ENCODE results near the gene CACNA1B.
"Not testable (repeated sequence)": the region's sequence is repeated elsewhere in the genome, so short reads cannot be mapped to it uniquely, and the experiment has no call there.

Gene CACNA1B

DNA sequence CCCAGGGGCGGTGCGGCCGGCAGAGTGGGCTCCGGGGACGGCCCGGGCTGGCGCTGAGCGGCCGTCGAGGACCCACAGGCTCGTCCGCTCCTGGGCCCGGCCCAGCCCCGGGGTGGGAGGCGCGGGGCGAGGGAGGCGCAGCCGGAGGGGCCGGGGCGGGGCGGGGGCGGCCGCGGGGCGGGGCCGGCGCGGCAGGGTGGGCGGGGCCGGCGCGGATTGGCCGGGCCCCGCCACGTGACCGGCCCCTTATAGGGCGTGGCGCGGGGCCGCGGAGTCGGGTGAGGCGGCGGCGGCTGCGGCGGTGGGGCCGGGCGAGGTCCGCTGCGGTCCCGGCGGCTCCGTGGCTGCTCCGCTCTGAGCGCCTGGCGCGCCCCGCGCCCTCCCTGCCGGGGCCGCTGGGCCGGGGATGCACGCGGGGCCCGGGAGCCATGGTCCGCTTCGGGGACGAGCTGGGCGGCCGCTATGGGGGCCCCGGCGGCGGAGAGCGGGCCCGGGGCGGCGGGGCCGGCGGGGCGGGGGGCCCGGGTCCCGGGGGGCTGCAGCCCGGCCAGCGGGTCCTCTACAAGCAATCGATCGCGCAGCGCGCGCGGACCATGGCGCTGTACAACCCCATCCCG lies at the start of gene CACNA1B:
TSS of gene CACNA1B (plus strand) at position 277 of the 617 bp plus-strand sequence. CDS start at position 429, 152 bp downstream.
- DNase-seq, result not testable (repeated sequence)

DNA sequence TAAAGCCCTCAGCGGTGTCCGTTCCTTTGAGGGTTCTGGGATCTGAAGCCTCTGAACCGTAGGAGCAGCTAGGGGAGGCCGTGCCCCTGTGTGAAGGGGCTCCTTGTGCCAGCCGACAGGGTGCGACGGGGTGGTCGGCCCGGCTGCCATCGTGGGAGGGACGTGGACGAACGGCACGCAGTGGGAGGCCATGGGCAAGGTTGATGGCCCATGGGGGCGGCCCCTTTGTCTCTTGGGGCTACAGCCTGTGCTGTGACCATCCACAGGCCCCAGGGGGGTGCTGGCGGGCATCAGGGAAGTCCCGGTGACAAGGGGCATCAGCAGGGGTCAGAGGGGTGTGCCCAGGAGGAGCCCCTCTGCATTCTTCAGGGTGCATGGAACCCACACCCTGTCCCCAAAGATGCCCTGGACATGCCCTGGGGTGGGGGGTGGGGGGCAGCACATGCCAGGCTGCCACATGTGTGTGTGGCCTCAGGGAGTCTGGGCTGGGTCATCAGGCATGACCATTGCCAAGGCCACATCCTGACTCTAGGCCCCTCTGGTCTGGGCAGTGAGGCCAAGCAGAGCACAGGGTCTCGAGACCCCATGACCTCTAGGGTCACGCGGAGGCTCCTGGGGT lies 49.6 kb upstream of the CACNA1B start:
- no peak for DNase-seq

DNA sequence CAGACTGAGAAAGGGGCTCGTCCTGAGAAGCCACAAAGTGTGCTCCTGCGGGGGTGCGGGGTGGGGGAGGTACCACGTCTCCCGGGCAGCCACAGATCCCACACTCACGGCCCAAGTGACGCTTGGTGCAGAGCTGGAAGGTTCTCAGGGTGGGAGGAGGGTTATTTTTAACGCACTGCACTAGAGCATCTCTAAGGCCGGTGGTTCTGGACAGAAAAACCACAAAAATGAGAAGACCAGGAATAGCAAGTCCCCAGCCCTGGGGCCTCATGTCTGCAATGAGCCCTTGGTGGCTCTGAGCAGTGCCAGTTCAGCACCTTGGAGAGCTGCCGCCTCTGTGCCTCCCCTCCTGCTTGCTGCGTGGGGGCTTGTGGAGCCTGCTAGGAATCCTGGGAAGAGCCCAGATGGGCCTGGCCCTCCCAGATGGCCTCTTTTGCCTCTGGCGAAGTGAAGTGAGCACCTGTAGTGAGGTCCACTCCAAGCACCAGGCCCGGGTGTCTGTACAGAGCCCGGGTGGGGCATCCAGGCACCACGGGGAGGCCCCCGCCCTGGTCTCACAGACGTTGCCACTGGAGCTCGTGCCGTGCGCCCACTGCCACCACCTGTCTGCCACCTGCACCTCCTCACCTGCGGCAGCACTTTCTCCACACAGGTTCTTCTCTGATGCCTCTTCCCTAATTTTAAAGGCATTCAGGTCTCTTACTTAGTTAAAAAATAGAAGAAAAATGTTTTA lies 48.9 kb upstream of the CACNA1B start:
- no peak for DNase-seq

DNA sequence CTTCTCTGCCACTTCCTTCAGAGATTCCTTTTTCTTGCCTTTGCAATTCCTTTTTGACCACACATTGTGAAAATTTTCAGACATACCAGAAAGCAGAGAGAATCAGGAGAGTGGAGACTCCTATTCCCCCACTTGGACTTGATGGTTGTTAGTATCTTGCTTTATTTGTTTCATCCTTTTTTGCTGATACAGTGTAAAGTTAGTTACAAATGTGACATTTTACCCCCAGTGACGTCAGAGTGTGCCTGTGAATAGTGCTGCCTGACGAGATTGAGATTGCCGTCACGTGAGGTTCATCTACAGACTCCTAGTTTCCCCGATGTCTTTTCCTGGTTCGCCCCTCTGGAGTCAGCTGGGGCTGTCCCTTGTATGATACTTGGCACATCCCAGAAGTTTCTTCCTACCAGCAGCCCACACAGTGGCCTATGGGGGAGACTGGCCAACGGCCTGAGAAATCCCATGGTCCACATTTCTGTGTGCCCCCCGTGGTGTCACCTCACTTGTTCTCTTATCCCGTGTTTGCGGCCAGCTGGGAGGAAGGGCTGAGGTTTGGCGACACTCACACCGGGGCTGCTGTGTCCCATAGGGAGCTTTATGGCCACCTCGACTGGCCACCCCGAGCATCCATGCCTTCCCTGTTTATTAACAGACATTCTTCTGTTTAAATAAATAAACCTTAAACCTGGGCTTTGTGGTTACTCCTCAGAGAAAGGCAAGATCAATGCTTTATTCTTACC lies 48.2 kb upstream of the CACNA1B start:
- DNase-seq, result no peak

DNA sequence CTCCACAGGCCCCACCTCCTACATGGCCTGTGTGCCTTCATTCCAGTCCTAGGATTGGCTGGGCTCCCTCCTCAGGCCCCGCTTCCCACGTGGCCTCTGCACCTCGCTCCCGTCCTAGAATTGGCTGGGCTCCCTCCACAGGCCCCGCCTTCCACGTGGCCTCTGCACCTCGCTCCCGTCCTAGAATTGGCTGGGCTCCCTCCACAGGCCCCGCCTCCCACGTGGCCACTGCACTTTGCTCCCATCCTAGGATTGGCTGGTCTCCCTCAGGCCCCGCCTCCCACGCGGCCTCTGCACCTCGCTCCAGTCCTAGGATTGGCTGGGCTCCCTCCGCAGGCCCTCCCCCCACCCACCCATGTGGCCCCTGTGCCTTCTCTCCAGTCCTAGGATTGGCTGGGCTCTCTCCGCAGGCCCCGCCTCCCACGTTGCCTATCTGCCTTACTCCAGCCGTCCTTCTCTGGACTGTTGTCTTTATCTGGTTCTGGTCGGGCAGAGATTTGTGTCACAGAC lies 45.3 kb upstream of the CACNA1B start:
- no peak for DNase-seq

DNA sequence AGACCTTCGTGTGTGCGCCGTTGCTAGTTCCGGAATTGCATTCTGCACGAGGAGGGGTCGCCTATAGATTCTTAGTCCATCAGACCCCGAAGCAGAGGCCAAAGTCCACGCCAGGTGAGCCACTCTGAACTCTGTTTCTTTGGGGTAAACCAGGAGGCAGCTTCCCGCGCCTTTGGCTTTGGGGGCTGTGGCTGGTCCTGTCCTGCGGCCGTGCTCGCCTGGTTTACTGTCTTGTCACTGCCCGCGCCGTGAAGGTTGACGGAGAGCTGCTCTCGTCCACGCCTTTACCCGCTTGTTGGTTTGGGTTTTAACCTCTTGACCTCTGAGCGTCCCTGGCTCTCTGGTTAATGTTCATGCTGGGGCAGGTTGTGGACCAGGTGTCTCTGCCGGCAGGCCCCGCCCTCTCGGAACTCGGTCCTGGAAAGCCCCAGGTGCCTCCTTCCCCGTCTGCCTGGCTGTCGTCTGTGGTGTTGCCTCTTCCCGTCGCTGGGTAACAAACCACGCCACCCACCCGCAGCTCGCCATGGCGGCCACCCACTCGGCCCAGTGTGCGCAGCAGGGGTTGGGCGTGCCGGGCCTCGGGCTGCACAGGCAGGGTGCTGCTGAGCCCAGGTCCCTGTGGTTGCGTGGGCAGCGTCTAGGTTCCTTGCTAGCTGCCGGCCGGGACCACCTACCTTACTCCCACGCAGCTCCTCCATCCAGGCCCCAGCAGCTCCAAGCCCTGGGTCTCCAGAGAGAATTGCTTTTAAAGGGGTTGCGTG lies 44.6 kb upstream of the CACNA1B start:
- DNase-seq, result no peak

DNA sequence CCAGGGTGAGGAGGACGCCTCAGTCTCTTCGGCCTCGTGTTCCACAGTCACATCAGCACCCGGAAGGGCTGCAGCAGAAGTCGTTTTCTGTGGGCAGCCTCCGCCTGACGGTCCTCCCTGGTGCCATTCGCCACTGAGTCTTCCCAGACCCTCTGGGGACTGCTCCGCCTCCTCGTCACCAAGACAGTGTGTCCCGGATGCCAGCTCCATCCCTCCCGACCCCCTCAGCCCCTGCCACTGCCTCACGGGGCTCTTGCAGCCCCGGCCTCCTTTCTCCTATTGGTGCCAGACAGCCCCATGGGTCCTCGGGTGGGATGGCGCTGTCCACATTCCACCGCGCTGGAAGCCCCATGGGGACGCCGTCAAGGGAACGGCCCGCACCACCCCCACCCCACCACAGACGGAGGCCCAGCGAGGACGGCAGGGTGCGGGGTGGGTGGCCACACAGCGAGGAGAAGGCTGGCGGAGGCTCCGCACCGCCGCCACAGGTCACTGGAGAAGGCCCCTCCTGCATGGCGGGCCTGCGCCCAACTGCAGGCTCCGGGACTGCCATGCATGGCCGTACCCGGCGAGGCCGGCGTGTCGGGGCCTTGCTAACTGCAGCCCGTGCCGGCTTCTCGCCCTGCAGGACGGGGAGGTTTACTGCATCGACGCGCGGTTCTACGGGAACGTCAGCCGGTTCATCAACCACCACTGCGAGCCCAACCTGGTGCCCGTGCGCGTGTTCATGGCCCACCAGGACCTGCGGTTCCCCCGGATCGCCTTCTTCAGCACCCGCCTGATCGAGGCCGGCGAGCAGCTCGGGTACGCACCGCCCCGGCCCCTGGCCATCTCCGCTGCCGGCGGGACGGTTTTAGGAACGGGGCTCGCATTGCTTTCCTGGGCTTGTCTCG lies 43.6 kb upstream of the CACNA1B start:
- no peak for DNase-seq

DNA sequence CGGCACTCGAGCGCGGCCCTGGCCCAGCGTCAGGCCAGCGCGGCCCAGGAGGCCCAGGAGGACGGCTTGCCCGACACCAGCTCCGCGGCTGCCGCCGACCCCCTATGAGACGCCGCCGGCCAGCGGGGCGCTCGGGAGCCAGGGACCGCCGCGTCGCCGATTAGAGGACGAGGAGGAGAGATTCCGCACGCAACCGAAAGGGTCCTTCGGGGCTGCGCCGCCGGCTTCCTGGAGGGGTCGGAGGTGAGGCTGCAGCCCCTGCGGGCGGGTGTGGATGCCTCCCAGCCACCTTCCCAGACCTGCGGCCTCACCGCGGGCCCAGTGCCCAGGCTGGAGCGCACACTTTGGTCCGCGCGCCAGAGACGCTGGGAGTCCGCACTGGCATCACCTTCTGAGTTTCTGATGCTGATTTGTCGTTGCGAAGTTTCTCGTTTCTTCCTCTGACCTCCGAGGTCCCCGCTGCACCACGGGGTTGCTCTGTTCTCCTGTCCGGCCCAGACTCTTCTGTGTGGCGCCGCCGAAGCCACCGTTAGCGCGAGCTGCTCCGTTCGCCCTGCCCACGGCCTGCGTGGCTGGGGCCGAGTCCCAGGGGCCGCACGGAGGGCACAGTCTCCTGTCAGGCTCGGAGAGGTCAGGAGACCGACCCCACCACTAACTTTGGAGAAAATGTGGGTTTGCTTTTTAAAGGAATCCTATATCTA lies 42.6 kb upstream of the CACNA1B start:
- no peak for DNase-seq

DNA sequence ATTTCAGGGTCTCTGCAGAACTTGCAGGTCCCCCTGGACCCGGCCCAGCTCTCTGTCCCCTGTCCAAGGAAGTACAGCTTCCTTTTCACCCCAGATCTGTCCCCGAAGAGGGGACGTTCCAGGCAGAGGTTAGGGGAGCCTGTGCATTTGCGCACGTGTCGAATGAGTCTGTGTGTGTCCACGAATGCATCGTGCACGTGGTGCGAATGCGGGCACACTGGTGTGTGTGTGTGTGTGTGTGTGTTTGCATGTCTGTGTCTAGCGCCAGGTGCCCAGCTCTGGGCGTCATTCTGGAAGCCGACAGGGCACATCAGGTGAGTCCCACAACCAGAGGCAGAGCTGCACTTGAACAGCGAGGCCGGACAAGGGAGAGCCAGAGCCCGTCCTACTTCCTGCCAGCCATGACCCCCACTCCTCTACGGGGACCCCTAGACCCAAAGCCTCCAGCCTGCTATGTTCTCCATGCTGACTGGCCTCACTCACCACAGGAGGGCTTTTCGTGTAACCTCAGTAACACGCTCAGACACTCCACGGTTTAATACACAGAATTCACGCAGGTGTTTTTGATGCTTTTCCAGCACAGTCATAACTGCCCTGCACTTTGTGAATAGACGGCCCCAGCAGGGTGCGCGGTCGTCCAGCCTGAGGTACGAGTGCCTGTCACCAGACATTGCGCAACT lies 41.3 kb upstream of the CACNA1B start:
- no peak for DNase-seq

DNA sequence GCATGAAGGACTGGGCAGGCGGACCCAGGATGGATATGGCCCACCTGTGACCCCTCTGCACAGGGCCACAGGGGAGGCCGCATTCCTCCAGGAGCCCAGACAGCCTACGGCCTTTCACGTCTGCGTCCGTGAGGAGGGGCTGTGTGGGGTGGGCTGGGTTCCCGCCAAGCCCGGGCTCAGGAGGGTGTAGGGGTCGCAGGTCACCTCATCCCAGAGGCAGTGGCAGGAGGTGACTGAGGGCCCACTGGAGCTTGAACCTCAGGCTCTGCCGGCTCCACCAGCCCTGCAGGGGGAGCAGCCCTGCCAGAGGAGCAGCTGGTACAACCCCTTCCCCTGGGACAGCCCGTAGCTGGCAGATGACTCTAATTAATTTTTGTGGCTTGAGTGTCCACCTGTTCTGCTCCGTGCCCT lies 40.7 kb upstream of the CACNA1B start:
- DNase-seq, result no peak

DNA sequence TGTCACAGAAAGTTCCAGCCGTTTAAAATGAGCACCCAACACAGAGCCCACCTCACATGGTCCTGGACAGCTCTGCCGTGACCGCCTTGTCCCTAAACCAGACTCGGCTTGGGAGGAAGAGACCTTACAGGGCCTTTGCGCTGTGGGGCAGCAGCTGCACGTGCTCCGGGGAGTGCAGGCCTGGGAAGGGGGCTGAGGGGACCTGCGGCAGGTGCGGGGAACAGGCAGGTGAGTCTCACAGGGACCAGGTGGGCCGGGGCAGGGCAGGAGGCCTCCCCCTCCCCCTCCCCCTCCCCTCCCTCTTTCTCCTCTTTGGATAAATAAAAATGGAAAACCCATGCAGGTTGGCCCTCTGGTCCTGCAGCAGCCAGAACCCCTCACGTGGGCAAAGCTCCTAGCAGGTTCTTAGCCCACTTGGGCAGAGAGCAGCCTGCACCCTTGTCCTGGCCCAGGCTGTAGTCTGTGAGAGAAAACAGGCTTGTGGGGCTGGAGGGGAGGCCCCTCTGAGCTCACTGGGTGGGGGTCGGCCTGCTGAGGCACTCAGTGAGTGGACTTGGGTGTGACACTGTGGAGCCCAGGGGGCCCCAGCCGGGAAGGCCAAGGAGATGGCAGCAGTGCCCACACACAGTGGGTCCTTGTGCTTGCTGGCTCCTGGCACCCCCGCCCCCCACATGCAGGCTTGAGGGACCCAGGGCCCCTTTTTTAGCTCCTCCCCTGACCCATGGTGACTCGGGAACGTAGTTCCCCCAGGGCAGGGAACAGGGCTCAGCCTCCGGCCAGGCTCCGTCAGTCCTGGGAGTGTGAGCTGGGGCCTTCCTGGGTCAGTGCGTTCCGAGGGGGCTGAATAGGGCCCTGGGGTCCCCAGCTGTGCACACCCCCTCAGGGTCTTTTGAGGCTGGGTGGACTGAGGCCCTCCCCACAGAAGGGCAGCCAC lies 40.0 kb upstream of the CACNA1B start:
- DNase-seq, result no peak

DNA sequence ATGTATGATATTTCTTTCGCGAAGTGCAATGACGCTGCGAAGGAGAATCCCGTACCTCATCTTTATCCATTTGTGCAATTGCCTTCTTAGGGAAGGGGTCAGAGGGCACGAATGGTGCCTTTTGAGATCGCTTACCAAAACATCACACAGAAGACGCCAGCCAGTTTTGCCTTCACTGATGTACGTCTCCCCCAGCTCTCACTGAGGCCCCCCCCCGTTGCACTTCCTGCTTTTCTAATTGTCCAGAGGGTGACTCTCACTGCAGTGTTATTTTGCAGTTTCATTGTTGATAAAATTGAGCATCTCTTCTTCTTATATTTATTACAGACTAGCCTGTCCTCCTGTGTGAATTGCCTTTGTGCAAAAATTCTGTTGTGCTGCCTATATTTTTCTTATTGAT lies 39.0 kb upstream of the CACNA1B start:
- no peak for DNase-seq

DNA sequence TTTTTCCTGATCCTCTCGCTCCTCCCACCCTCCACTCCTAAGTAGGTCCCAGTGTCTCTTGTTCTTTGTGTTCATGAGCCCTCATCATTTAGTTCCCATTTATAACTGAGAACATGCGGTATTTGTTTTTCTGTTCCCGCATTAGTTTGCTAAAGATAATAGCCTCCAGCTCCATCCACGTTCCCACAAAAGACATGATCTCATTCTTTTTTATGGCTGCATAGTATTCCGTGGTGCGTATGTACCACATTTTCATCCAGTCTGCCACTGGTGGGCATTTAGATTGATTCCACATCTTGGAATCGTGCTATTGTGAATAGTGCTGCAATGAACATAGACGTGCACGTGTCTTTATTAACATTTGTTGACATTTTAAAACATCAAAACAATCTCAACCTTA lies 34.2 kb upstream of the CACNA1B start:
- no peak for DNase-seq

DNA sequence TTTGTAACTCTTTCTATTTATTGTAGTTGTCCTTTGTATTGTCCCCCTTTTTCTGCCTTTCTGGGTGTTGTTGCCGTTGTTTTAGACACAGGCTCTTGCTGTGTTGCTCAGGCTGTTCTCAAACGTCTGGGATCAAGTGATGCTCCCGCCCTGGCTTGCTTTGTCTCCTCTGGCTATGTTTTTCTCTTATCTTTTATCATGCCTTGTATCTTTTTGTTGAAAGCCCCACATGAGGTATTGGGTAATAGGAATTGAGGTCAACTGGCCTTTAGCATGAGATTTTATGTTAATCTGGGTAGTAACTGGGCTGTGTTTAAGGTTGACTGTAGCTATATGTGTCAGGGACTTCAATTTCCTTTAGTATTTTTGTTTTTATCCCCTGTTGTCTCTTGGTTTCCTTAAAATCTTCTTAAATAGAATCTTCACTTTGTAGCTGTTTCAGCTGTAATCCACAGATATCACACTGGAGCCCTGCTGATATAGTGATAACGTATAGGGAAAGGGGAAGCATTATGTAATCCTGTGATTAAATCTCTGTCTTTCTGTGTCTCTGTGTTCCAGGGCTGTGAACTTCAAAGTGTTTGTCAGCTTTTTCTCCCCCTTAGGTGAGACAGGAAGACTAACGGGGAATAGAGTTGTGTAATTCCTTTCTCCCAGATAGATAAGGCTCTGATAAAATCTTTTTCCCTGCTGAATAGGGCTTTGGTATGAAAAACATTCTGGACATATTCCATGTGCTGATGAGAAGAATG lies 25.9 kb upstream of the CACNA1B start:
- DNase-seq, result no peak

DNA sequence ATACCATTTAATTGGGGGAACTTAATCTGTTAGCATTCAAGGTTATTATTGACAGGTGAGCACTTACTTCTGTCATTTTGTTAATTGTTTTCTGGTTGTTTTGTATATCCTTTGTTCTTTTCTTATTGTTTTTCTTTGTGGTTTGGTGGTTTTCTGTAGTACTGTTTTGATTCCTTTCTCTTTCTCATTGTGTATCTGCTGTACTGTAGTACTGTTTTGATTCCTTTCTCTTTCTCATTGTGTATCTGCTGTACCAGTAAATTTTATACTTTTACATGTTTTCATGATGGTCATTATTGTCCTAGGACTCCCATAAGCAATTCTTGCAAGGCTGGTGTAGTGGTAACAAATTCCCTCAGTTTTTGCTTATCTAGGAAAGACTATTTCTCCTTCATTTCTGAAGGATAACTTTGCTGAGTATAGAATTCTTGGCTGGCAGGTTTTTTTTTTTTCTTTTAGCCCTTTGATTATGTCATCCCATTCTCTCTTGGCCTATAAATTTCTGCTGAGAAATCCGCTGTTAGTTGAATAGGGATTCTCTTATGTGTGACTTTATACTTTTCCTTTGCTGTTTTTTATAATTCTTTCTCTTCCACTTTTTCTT lies 24.1 kb upstream of the CACNA1B start:
- DNase-seq, result no peak

DNA sequence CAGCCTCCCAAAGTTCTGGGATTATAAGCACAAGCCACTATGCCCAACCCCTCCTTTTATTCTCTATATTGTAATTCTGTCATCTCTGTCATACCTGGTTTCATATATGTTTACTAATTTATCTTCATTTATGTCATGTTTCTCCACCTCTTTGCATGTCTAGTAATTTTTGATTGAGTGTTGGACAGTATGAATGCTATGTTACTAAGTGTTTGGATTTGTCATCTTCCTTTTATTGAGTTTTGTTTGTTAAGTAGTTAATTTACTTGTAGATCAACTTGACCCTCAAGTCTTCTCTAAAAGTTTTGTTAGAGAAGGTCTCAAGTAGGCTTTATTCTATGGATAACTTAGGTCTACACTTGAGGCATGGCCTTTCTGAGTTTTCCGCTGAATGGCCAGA lies 17.2 kb upstream of the CACNA1B start:
- DNase-seq, result no peak

DNA sequence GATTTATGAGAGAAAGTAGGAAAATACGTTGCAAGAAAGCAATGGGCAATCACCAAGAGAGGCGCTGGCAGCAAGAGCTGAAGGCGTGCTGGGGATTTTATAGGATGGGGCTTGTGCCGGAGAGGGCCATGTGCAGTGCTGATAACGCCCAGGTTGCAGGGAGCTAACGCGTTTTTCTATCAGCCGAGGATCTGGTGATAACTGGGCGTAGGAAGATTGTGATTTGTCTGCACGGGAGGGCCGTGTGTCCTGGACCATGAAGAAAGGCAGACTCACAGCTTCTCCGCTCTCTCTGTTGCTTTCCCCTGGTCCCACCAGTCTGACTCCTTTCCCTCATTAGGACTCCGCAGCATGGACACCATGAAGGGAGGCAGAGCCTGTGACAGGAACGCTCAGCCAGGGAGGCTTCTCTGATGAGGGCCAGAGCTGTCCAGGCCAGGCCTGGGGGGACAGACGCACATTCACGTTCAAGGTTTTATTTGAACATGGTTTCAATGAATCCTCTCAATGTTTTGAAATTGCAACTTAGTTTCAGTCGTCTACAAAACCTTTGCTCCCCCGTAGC lies 11.9 kb upstream of the CACNA1B start:
- DNase-seq, result no peak
